ENCODE results near the gene PTTG1IP.
A peak's percentile ranks its signal among the peaks of the same experiment; 100 is the strongest.
"Not testable (repeated sequence)": the region's sequence is repeated elsewhere in the genome, so short reads cannot be mapped to it uniquely, and the experiment has no call there.

PTTG1IP gene

DNA sequence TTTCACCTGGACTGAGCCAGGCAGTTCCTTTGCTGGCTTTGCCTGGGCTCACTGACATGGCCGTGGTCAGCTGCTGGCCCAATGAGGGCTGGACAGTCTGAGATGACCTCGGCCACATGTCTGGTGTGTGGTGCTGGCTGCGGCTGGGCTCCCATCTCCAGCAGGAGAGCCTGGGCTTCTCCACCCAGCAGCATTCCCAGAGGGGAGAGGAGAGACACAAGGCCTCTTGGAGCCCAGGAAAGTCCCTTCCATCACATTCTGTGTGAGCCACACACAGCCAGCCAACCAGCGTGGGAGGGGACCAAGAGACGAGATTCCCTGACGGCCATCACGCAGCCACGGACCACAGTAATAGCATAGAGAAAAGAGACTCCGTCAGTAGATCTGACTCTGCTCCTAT is 34.5 kb downstream of the PTTG1IP start:
- no peak for DNase-seq

DNA sequence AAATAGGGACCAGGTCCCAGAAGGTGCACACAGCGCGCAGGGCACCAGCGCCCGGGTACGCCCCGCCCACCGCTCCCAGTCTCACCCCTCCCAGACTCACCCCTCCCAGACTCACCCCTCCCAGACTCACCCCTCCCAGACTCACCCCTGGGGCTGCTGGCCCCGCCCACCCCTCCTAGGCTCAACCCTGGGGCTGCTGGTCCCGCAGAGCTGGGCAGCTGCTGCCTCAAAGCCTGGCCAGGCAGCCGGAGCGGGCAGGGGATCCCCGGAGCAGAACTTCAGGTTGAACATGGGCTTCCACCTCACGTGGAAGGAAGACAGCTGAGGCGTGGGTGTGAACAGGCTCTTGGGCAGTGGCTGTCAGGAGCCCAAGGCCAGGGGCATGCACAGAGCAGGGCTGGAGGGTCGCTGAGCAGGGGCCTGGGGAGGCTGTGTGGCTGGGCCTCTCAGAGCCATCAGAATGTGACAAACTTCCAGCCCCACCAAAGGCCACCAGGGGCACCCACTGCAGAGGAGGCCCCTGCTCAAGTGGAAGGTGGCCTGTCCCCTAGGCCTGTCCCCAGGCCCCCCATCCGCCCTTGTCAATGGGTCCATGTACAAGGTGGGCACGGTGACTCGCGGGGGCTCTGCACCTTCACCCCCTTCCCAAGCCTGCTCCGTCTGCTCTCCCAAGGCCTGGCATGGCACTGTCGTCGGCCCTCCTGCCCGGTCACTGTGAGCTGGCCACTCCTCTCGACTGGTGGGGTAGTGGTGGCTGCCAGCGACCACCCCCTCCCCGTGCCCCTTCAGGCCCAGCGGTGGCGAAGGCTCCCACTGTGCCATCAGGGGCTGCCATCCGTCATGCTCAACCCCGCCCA is 35.2 kb downstream of the PTTG1IP start:
- no peak for DNase-seq

DNA sequence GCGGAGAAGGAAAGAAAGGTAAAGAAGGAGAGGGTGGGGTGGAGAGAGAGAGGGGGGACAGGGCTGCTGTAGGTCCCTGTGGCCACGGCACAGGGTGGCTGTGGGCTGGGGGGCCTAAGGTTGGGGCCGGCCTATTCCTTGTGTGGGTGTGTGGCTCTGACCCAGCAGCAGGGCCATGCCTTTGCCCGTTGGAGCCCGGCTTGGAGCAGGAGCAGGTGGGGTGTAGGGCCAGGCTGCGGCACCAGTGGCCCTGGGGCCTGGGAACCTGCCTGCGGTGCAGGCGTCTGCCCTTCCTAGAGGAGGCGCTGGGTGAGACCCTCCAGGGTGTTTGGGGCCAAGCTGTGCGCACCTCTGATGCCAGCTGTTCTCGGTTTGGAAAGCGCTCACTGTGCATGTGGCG is 36.0 kb downstream of the PTTG1IP start:
- no peak for DNase-seq

DNA sequence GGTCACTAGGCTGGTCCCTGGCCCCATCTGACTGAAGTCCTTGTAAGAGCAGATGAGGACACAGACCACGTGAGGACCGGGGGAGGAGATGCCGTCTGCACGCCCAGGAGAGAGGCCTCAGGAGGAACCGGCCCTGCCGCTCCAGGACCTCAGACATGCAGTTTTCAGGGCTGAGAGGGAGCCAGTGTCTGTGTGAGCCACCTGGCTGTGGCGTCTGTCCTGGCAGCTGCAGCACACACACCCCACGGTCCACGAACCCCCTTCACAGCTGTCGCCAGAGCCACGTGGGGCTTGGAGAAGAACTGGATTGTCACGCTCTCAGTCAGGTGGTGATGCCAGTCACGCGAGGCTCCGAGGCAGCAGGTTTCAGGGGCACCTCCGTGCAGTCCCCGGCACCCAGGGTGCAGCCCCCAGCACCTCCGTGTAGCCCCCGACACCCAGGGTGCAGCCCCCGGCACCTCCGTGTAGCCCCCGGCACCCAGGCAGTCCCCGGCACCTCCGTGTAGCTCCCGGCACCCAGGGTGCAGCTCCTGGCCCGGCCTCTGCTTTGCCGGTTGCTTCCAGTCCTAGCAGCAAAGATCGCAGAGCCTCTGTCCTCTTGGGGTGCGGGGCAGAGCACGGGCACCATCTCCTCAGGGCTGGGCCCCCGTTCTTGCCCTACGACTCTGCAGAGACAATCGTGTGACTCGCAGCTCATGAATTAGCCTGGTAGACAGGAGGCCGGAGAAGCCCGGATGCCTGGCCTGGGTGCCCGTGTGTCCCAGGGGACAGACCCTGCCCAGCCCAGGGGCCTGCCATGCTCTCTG is 36.6 kb downstream of the PTTG1IP start:
- DNase-seq: peak; percentile 85

DNA sequence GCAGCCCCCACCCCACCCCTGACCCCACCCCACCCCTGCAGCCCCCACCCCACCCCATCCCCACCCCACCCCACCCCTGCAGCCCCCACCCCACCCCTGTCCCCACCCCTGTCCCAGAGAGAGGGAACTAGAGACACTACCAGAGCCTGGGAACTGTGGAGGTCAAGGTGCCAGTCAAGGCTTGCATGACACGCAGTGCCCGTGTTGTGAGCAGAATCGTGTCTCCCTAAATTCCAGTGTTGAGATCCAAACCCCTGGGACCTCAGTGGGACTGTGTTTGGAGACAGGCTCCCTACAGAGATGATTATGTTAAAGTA is 37.2 kb downstream of the PTTG1IP start:
- DNase-seq: no peak

DNA sequence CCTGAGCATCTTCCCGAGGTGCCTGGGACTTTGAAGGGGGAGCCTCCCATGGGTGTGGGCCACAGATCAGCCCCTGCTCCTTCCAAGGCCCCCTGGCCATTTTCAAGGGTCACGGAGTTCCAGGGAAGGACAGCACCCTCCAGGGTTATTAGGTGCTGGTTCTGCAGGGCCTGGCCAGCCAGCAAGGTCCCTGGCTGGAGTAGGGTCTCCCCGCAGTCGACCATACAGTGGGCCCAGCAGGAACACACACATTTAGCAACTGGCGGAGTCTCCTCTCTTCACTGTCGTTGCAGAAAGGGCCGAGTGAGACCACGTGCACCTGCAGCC is 37.9 kb downstream of the PTTG1IP start:
- DNase-seq: no peak

DNA sequence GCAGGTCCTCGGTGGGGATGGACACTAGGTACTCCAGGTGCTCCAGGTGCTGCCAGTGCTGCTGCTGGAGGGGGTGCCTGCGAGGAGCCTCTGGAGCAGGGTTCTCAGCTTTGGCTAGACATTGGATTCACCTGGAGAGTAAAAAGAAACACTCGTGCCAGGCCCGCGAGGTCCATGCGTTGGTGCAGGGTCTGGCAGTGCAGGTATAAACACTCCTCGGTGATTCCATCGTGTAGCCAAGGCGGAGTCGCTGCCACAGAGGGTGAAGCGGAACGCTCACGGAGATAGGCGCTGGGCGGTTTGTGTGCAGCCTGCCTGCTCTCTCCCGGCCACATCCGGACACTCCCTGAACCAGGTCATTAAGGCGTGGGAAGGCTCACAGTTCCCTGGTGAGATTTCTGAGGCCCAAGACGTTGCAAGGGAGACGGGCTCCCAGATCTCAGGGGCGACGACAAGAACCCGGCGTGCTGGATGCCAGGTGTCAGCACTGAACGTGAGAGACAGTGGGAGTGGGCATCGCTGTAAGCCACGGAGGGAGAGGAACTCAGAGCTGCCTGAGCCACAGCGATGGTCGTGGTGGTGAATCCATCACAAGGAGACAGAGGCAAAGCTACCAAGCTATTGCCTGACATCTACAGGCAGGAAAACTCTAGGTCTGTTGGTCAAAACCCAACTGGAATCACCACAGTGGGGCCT is 38.4 kb downstream of the PTTG1IP start:
- no peak for DNase-seq

DNA sequence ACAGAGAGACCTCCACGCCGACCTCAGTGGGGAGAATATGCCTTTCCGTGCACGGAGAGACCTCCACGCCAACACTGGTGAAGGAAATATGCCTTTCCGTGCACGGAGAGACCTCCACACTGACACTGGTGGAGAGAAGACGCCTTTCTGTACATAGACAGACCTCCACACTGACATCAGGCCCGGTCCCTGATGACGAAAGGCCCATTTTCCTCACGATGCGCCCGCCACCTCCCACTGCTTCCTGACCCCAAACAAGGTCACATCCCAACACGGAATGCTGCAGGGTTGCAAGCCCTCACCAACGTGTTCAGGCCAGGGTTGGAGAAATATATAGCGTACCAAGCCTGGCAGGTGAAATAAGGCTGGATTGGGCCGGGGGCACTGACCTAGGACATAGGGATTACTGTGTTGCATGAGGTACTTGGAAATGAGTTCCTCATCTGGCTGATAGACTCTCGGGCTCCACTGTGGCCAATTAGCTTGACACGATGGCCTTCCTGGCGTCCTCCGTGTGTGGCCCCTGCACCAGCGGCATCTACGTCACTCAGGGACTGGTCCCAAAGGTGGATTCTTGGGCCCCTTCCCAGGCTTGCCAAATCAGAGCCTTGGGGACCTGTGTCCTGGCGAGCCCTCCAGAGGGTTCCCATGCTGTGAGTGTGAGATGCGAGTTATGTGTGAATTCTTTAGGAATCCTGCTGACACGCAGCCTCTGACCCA is 39.1 kb downstream of the PTTG1IP start:
- DNase-seq: no peak

DNA sequence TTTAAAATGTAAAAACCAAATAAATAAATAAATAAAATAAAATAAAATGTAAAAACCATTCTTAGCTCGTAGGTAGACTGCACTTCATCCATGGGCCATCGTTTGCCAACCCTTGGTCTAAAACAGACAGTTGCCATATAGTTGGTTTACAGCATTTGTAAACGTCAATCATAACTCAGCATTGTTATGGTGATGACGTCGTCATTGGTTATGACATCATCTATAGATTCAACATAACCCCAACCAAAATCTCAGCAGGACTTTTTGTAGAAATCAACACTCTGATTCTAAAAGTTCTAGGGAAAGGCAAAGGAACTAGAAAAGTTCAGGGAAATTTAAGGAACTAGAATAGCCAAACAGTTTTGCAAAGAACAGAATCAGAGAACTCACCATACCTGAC is 39.8 kb downstream of the PTTG1IP start:
- no peak for DNase-seq

DNA sequence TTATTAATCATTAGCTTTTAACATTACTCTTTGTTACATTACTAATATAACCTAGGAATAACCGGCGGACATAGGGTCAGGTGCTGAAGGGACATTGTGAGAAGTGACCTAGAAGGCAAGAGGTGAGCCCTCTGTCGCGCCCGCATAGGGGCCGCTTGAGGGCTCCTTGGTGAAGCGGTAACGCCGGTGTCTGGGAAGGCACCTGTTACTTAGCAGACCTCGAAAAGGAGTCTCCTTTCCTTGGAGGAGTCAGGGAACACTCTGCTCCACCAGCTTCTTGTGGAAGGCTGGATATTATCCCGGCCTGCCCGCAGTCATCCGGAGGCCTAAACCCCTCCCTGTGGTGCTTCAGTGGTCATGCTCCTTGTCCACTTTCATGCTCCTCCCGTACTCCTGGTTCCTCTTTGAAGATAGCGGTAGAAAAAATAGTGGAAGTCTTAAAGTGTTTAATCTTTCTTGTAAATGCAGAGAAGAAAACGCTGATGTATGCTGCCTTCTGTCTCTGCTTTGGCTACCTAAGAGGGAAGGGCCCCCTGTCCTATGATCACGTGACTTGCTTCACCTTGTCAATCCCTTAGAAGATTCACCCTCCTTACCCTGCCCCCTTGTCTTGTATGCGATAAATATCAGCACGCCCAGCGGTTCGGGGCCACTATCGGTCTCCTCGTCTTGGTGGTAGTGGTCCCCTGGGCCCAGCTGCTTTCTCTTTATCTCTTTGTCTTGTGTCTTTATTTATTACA is 40.8 kb downstream of the PTTG1IP start:
- DNase-seq: not testable (repeated sequence)

DNA sequence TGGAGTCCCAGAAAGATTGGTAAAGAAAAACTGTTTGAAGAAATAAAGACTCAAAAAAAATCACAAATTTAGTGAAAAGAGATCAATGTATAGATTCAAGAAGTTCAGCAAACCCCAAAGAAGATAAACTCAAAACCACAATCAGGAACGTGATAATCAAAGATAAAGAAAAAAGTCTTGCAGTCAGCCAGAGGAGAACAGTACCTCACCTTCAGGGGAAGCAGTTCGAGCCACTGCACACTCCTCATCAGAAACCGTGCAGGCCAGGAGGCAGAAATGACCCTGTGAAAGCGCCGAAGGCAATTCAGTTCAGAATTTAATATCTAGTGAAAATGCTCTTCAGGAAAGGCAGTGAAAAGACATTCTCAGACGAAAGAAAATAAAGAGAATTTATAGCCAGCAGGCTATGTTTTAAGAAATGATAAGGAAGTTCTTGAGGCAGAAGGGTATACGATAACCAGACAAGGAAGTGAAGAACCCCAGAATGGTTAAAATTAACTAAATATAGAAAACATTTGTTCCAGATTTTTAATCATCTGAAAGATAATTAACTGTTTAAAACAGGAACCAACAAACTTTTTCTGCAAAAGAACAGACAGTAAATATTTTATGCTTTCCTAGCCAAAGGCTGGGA is 42.1 kb downstream of the PTTG1IP start:
- DNase-seq: no peak

DNA sequence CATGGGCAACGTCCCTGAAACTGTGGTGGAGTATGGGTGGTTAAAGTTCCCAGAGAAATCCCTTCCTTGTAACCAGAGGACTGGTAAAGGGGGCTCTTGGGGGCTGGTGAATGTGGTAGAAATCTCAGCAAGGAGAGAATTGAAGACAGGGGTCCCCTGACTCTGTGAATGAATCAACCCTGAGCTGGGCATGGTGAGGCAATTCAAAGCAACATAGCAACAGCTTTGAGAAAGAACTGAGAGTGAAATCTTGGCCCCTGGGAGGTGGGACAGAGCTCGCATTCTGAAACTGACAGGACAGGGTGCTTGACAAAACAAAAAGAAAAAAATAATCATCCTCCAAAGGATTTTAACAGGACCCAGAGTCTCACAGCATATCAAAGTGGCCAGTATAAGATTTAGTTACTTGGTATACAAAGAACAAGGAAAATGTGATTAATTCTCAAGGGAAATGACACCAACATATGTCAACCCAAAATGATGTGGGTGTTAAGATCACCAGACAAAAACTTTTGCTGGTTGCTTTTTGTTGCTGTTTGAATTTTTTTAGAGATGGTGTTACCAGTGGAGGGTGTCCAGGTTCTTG is 43.9 kb downstream of the PTTG1IP start:
- no peak for DNase-seq

DNA sequence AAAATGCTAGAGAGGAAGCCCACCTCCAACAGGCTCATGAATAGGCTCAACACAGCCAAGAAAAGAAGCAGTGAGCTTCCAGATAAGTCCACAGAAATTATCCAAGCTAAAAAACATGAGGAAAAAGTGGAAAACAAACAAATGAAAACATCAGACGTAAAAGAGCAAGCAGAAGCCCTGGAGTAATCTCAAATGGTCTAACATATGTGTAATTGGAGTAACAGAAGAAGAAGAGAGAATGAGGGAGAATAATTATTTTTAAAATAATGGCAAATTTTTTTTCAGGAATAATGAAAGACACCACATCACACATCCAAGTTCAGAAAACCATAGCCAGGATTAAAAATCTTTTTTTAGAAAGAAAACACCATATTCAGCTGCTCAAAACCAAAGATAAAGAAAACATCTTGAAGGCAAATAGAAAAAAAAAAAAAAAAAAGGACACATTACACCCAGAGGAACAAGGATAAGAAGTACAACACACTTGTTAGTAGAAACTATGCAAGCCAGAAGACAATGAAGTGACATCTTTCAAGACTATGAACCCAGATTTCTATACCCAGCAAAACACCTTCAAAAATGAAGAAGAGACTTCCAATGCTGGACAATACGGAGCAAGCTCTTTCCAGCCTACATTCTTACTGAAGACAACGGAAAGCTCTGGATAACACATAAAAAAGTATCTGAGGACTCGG is 45.0 kb downstream of the PTTG1IP start:
- no peak for DNase-seq

DNA sequence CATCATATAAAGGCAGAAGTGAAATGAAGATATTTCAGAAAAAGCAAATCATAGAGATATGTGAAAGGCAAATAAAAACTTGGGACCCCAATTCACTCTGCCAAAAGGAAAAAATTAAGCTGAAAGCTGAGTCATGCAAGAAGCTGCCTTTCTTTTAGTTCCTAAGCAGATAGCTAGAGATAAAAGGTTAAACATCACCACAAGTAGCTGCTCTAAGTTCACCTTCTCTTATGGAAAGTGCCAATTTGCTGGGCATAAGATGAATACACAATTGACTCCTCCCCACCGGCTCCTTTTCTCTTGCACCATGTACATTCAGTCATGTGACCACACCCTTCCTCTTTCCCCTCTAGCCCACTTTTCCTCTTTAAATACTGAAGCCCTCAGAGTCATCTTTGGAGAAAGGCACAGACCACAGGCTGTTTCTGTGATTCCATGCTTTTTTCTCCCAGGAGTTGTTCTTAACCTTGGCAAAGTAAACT is 50.3 kb downstream of the PTTG1IP start:
- no peak for DNase-seq

DNA sequence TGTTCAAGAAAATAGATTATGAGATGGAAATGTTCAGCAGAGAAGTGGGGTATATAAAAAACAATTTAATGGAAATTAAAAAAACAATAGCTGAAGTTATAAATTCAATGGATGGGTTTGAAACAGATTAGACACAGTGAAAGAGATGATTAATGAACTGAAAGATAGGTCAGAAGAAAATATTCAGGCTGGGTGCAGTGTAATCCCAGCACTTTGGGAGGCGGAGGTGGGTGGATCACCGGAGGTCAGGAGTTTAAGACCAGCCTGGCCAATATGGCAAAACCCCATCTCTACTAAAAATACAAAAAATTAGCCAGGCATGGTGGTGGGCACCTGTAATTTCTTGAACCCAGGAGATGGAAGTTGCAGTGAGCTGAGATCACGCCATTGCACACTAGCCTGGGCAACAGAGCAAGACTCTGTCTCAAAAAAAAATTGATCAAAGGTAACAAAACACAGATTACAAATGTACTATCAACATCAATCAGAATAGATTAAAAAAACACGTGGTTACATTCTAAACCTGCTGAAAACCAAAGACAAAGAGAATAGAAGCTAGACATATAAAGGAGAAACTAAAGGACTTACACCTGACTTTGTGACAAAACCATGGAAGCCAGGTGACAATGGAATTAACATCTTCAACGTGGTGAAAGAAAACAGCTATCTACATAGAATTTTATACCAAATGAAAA is 50.9 kb downstream of the PTTG1IP start:
- DNase-seq: no peak

DNA sequence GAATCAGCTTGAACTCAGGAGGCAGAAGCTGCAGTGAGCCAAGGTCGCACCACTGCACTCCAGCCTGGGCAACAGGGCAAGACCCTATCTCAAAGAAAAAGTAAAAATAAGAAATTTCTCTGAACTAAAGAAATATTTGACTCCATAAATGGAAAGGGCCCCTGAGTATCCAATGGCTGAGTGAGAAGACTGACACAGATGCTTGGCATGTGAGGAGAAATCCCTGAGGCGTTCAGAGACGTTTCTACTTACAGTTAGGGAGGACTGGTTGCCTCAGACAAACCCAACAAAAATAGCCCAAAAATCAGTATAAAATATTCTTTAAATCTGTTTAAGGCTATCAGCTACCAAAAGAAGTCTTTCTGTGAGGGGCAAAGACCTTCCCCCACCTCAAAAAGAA is 52.6 kb downstream of the PTTG1IP start:
- no peak for DNase-seq

DNA sequence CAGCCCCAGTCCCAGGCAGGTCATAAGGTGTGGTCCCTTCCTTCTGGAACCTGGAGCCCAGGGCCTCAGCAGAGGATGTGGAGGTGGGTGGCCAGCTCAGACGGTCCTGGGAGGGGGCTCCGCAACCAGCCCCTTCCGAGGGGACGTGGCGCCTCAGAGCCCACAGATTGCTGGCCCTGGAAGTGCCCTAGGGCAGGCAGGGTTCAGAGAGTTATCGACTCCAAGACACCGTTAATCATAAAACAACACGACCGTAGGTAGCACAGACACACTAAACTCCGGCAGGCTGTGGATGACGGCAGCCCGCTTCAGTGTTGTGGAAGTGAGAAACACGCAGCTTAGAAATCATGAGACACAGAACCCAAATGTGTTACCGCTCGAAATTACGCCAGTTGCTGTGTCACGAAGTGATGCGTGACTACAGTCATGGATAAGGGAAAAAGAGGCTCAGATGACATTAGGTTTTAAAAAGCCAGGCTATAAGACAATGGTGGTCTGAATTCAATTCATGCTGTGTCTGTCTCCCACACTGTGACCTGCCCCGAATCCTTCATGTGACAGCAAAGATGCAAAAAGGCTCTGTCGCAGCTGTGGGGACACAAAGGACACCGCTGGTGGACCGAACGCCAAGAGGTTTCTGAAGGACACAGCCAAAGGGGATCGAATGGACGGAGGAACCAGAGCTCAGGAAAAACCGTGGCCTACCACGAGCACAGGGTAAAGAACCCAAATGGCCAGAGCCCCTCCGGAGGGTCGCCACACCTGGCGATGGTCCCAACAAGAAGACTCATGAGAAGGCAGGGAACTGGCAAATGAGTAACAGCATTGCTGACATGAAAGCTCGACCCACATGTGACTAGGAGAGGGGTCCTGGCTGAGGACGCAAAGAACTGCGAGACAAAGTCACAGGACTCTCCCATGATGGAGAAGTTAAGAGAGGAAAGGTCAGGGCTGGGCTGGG is 53.9 kb downstream of the PTTG1IP start:
- no peak for DNase-seq

DNA sequence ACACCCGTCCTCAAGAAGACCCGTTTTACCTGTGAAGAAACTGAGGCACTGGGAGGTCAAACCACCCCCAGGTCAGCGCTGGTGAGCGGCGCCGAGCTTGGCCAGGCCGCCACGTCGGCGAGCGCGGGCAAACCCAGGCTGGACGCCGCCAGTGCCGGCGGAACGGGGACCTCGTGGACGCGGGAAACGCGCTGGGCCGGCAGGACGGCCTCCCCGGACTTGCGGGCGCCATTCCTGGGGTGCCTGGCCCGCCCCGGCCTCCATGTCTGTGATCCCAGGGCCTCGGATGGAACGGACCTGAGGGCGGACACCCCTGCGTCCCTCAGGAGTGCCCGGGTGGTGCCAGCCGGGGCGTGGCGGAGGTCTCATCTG is 54.9 kb downstream of the PTTG1IP start:
- no peak for DNase-seq
